Loucy (cell line): ENCODE measurements around the gene PALLD.
A peak's percentile ranks its signal among the peaks of the same experiment; 100 is the strongest.

Experiments
- H2AFZ ChIP-seq: fragments of 200-600 bp; sonication (generic); 2 replicates; pipeline ENCODE4 v1.6.0; 2016; ENCODE audit warnings: antibody characterized with exemption, mild to moderate bottlenecking, low read length, moderate library complexity
- H3F3A ChIP-seq: fragments of 200-600 bp; 2 replicates; pipeline ENCODE4 v1.6.0; 2016; ENCODE audit warnings: antibody characterized with exemption, low read depth, mild to moderate bottlenecking
- H3K27me3 ChIP-seq: fragments of 200-600 bp; sonication (generic); 2 replicates; pipeline ENCODE4 v1.6.1; 2014; ENCODE audit warnings: low read length, mild to moderate bottlenecking; ENCODE audit not compliant: insufficient read depth, poor library complexity, severe bottlenecking
- H3K36me3 ChIP-seq: fragments of 200-600 bp; sonication (generic); 2 replicates; pipeline ENCODE4 v1.6.1; 2016; ENCODE audit warnings: low read length; ENCODE audit not compliant: insufficient read depth
- H3K4me1 ChIP-seq: fragments of 200-600 bp; sonication (generic); 2 replicates; pipeline ENCODE4 v1.5.1; 2014; ENCODE audit warnings: low read length, mild to moderate bottlenecking; ENCODE audit not compliant: insufficient read depth, poor library complexity, severe bottlenecking
- H3K4me2 ChIP-seq: fragments of 200-600 bp; sonication (generic); 2 replicates; pipeline ENCODE4 v1.6.0; 2014; ENCODE audit warnings: antibody characterized with exemption, low read length, low read depth, mild to moderate bottlenecking; ENCODE audit not compliant: poor library complexity, severe bottlenecking
- H3K4me3 ChIP-seq: fragments of 200-600 bp; sonication (generic); 2 replicates; pipeline ENCODE4 v1.5.1; 2014; ENCODE audit warnings: low read length, mild to moderate bottlenecking, mixed read lengths; ENCODE audit not compliant: poor library complexity, severe bottlenecking
- H3K79me2 ChIP-seq: fragments of 200-600 bp; sonication (generic); 2 replicates; pipeline ENCODE4 v1.6.1; 2014; ENCODE audit warnings: low read length; ENCODE audit not compliant: insufficient read depth
- H3K9ac ChIP-seq: fragments of 200-600 bp; sonication (generic); 2 replicates; pipeline ENCODE4 v1.6.0; 2014; ENCODE audit warnings: mild to moderate bottlenecking, low read depth, low read length, moderate library complexity; ENCODE audit not compliant: poor library complexity, severe bottlenecking
- H3K9me2 ChIP-seq: fragments of 200-600 bp; sonication (generic); replicated peaks from 2 replicates; pipeline ENCODE4 v1.6.1; 2016; ENCODE audit warnings: low read depth, low read length, mixed read lengths
- H3K9me3 ChIP-seq: fragments of 200-600 bp; sonication (generic); 2 replicates; pipeline ENCODE4 v1.6.1; 2014; ENCODE audit warnings: mild to moderate bottlenecking, antibody characterized with exemption, low read length, low read depth; ENCODE audit not compliant: insufficient read depth
- H4K20me1 ChIP-seq: fragments of 200-600 bp; sonication (generic); 2 replicates; pipeline ENCODE4 v1.6.0; 2014; ENCODE audit warnings: antibody characterized with exemption, low read length, mild to moderate bottlenecking; ENCODE audit not compliant: insufficient read depth, poor library complexity, severe bottlenecking
- EZH2phosphoT487 ChIP-seq: fragments of 200-600 bp; IDR thresholded peaks from 2 replicates; pipeline ENCODE4 v1.6.1; 2018; ENCODE audit warnings: antibody characterized with exemption, mild to moderate bottlenecking, moderate library complexity, borderline replicate concordance
- TF ChIP-seq, protein P1 (sequence below): fragments of 200-600 bp; sonication (generic); conservative IDR thresholded peaks from 2 replicates; pipeline ENCODE4 v1.5.1; 2014; ENCODE audit warnings: mild to moderate bottlenecking, antibody characterized with exemption, low read length

PALLD gene

DNA sequence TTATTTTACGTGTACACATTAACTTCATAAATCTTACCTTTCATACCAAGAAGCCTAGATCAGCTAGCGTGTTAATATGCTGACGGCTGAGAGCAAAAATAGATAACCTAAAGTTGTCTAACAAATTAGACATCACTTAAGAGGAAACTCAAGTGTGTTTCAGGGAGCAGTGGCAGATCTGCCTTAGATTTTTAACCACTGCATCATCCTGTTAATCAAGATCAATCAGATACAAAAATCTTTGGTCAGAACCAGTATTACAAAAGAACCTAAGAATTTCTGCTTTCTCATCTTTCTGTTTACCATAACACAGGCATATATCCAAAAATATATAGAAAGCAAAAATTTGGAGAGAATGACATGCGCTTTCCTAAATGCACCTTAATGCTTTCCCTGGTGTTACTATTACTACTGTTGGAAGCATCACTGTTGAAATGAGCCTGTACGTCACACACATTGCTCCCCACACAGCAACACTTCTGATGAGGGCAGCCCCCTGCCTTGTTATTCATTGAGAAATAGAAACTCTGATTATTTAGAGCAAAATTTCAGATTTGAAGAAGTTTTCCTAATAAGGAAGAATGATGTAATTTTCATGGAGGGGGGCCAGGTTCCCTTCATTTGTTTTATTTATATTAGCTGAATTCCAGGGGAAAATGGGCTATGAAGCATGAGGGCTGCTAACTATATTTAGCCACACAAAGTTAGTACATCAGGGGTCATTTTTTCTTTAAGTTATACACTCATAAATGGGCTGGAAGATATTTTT, 360.9 kb downstream of the PALLD start:
- Histone ChIP-seq H3K4me1 (peaks cover 43% of the 10 kb centered on the region), H3K9me2 (no peaks in the 10 kb centered on the region), H3F3A (peaks cover 15% of the 10 kb centered on the region; the same call in 1 of the 2 replicates), H3K27me3 (no peaks in the 10 kb centered on the region), H3K79me2 (0 out of 2 replicates have a peak, but pooled peaks cover 10% of the 10 kb centered on the region), H3K4me2 (peak overlapping the region; percentile 61), H4K20me1 (no peaks in the 10 kb centered on the region), H2AFZ (no peak overlapping the region), H3K9me3 (no peaks in the 10 kb centered on the region), H3K4me3 (no peak overlapping the region), H3K36me3 (no peaks in the 10 kb centered on the region; the same call in 1 of the 2 replicates), H3K9ac (no peak overlapping the region)
- no peak for TF ChIP-seq EZH2phosphoT487
- TF ChIP-seq, protein P1, sequence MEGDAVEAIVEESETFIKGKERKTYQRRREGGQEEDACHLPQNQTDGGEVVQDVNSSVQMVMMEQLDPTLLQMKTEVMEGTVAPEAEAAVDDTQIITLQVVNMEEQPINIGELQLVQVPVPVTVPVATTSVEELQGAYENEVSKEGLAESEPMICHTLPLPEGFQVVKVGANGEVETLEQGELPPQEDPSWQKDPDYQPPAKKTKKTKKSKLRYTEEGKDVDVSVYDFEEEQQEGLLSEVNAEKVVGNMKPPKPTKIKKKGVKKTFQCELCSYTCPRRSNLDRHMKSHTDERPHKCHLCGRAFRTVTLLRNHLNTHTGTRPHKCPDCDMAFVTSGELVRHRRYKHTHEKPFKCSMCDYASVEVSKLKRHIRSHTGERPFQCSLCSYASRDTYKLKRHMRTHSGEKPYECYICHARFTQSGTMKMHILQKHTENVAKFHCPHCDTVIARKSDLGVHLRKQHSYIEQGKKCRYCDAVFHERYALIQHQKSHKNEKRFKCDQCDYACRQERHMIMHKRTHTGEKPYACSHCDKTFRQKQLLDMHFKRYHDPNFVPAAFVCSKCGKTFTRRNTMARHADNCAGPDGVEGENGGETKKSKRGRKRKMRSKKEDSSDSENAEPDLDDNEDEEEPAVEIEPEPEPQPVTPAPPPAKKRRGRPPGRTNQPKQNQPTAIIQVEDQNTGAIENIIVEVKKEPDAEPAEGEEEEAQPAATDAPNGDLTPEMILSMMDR, result no peak

DNA sequence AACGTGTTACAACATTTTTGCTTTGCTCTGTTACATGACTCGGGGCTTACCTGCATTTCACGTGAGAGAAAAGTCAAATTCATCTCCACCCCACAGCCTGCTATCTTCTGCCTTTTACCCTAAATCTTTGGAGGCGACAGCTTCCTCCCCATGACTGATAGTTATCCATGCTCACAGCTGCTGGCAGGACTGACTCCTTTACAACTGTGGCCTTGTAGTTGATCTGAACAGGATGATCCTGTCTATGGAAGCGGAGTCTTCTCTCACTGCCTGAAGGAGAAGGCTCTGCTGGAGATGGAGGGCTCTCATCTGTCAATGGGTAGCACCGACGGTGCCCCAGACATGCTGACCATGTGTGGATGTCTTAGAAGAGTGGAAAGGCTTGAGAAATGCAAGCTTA, 362.2 kb downstream of the PALLD start:
- Histone ChIP-seq H3K27me3 (no peaks in the 10 kb centered on the region), H2AFZ (no peak overlapping the region), H3K9me3 (no peaks in the 10 kb centered on the region), H3K79me2 (0 out of 2 replicates have a peak, but pooled peaks cover 10% of the 10 kb centered on the region), H3K4me1 (peaks cover 37% of the 10 kb centered on the region), H3K4me2 (no peak overlapping the region), H3K9me2 (no peaks in the 10 kb centered on the region), H3K4me3 (no peak overlapping the region), H3F3A (peaks cover 15% of the 10 kb centered on the region; the same call in 1 of the 2 replicates), H4K20me1 (no peaks in the 10 kb centered on the region), H3K36me3 (no peaks in the 10 kb centered on the region; the same call in 1 of the 2 replicates), H3K9ac (no peak overlapping the region)
- TF ChIP-seq EZH2phosphoT487, result no peak
- TF ChIP-seq, protein P1, result no peak

DNA sequence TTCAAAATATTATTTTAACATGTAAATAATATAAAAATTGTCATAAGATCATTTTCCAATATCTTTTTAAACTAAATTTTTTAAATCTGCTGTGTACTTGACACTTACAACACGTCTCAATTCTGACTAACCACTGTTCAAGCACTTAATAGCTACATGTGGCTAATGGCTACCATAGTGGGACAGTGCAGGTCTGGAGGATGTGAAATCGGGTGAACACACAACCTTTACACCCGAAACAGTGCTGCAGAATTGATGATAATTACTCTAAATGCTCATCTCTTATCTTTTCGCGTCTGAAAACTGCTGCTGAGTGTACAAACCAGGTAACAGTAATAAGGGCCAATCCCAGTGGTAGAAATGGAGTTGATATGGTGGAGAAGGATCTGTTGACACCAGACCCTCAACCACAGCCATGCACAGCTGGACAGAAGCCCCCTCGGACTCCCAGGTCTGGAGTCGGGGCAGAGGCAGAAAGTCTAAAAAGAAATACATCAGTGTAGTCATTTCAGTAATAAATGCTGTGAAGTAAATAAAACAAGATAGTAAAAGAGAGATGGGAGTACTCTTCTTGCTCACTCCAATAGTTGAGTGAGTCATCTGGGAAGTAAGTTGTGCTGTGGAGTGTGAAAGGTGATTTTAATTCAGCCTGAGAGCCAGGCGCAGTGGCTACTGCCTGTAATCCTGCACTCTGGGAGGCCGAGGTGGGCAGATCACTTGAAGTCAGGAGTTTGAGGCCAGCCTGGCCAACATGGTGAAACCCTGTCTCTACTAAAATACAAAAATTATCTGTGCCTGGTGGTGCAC, 363.2 kb downstream of the PALLD start:
- TF ChIP-seq, protein P1, result no peak
- 0 out of 2 replicates have a peak, but pooled peaks cover 10% of the 10 kb centered on the region for H3K79me2 ChIP-seq

More for the DNA sequence above, 363.2 kb downstream of the PALLD start:
- H3K4me3 ChIP-seq, result no peak overlapping the region
- no peak overlapping the region for H3K9ac ChIP-seq
- H3K4me2 ChIP-seq, result no peak overlapping the region
- H3K27me3 ChIP-seq, result no peaks in the 10 kb centered on the region
- H3K36me3 ChIP-seq, result no peaks in the 10 kb centered on the region; the same call in 1 of the 2 replicates
- no peak overlapping the region for H2AFZ ChIP-seq
- peaks cover 38% of the 10 kb centered on the region for H3K4me1 ChIP-seq
- no peaks in the 10 kb centered on the region for H3K9me2 ChIP-seq
- peaks cover 9% of the 10 kb centered on the region; the same call in 1 of the 2 replicates for H3F3A ChIP-seq
- no peaks in the 10 kb centered on the region for H3K9me3 ChIP-seq
- H4K20me1 ChIP-seq, result no peaks in the 10 kb centered on the region
